IMR-90 (cell line): Measurements from ENCODE around the gene FUT2. TPM values are rescaled to one million over a fixed set of nuclear protein-coding genes. Genes with fewer than 3 reads are reported as not detected.

Experiments
- ATAC-seq: fragments of 200-7000 bp; cut with Tn5 transposase; 2 replicates; pipeline ENCODE4 v1.9.1; 2020; ENCODE audit warnings: low read depth, mild to moderate bottlenecking, moderate library complexity
- BruUV-seq: library from RNA; stranded (reverse); fragments of 400-500 nt; replicated peaks from 2 replicates; lab custom pipeline; 2021; lab: Mats Ljungman, UMichigan
- CTCF ChIA-PET: fragments of 300-600 bp; formaldehyde crosslinking; extraction: SDS; loops from one replicate; lab custom pipeline; 2021; ENCODE audit warnings: antibody characterized with exemption; lab: Yijun Ruan, JAX
- POLR2A ChIA-PET: fragments of 300-600 bp; sonication (Branson Sonifier 250); formaldehyde crosslinking; loops from one replicate; lab custom pipeline; 2022; ENCODE audit warnings: antibody characterized with exemption; ENCODE audit not compliant: unreplicated experiment; lab: Charles Lee
- DNase-seq: peaks from one replicate; pipeline ENCODE4 v3.0.0; 2013
- H2AFZ ChIP-seq: replicated peaks from 2 replicates; pipeline ENCODE3; 2013; ENCODE audit warnings: low read length, mild to moderate bottlenecking; ENCODE audit not compliant: poor library complexity
- H2AK5ac ChIP-seq: 2 replicates; pipeline ENCODE4 v1.6.1; 2013; ENCODE audit warnings: low read depth, low read length, inconsistent platforms
- H2AK9ac ChIP-seq: replicated peaks from 2 replicates; pipeline ENCODE3; 2013; ENCODE audit warnings: mild to moderate bottlenecking, low read depth, low read length, moderate library complexity; ENCODE audit not compliant: poor library complexity
- H2BK120ac ChIP-seq: 2 replicates; pipeline ENCODE4 v1.6.1; 2013; ENCODE audit warnings: low read depth, low read length, inconsistent platforms
- H2BK15ac ChIP-seq: 3 replicates; pipeline ENCODE4 v1.6.1; 2013; ENCODE audit warnings: low read depth, low read length, inconsistent platforms
- H2BK20ac ChIP-seq: 2 replicates; pipeline ENCODE4 v1.6.1; 2013; ENCODE audit warnings: low read depth, mild to moderate bottlenecking, inconsistent platforms, low read length, moderate library complexity
- H2BK5ac ChIP-seq: 2 replicates; pipeline ENCODE4 v1.6.1; 2013; ENCODE audit warnings: mild to moderate bottlenecking, low read depth, low read length, inconsistent platforms; ENCODE audit not compliant: poor library complexity, severe bottlenecking
- H3K14ac ChIP-seq: replicated peaks from 2 replicates; pipeline ENCODE4 v1.6.1; 2013; ENCODE audit warnings: low read depth, low read length, inconsistent platforms
- H3K18ac ChIP-seq: 2 replicates; pipeline ENCODE4 v1.6.1; 2013; ENCODE audit warnings: low read depth, low read length, control low read depth
- H3K23ac ChIP-seq: 2 replicates; pipeline ENCODE4 v1.6.1; 2013; ENCODE audit warnings: low read depth, low read length, inconsistent platforms
- H3K27ac ChIP-seq: 2 replicates; pipeline ENCODE4 v1.5.1; 2013; ENCODE audit warnings: mild to moderate bottlenecking, control low read depth, low read length; ENCODE audit not compliant: insufficient read depth
- H3K27me3 ChIP-seq: 2 replicates; pipeline ENCODE4 v1.6.1; 2013; ENCODE audit warnings: low read length; ENCODE audit not compliant: control insufficient read depth, insufficient read depth
- H3K36me3 ChIP-seq: 2 replicates; pipeline ENCODE4 v1.6.1; 2013; ENCODE audit warnings: low read length, mixed read lengths; ENCODE audit not compliant: control insufficient read depth, insufficient read depth
- H3K4ac ChIP-seq: 2 replicates; pipeline ENCODE4 v1.6.1; 2013; ENCODE audit warnings: low read depth, low read length, inconsistent platforms
- H3K4me1 ChIP-seq: 2 replicates; pipeline ENCODE4 v1.6.1; 2013; ENCODE audit warnings: low read length, mixed read lengths; ENCODE audit not compliant: control insufficient read depth, insufficient read depth
- H3K4me2 ChIP-seq: 2 replicates; pipeline ENCODE4 v1.6.1; 2013; ENCODE audit warnings: low read depth, mild to moderate bottlenecking, control low read depth, low read length, moderate library complexity
- H3K4me3 ChIP-seq: 2 replicates; pipeline ENCODE4 v1.5.1; 2013; ENCODE audit warnings: low read depth, mild to moderate bottlenecking, control low read depth, low read length, moderate library complexity; ENCODE audit not compliant: insufficient read depth
- H3K56ac ChIP-seq: 2 replicates; pipeline ENCODE4 v1.6.1; 2013; ENCODE audit warnings: low read length, inconsistent platforms; ENCODE audit not compliant: insufficient read depth; ENCODE audit errors: extremely low read depth
- H3K79me1 ChIP-seq, 2 experiments: 2 replicates each; pipeline ENCODE4 v1.6.1; 2013; ENCODE audit warnings: low read length in 2 of 2, inconsistent platforms in 1 of 2, low read depth in 1 of 2
- H3K9ac ChIP-seq: 2 replicates; pipeline ENCODE4 v1.6.1; 2013; ENCODE audit warnings: low read depth, low read length, control low read depth
- H3K9me1 ChIP-seq: 2 replicates; pipeline ENCODE4 v1.6.1; 2013; ENCODE audit warnings: low read length, inconsistent platforms; ENCODE audit not compliant: insufficient read depth
- H3K9me3 ChIP-seq: 2 replicates; pipeline ENCODE4 v1.6.1; 2013; ENCODE audit warnings: low read length; ENCODE audit not compliant: control insufficient read depth, insufficient read depth
- H4K20me1 ChIP-seq: 2 replicates; pipeline ENCODE4 v1.6.1; 2013; ENCODE audit warnings: low read length, inconsistent platforms; ENCODE audit not compliant: insufficient read depth
- H4K5ac ChIP-seq: 2 replicates; pipeline ENCODE4 v1.6.1; 2013; ENCODE audit warnings: mild to moderate bottlenecking, low read depth, low read length, control low read depth
- H4K8ac ChIP-seq, 2 experiments: 2 replicates each; pipeline ENCODE4 v1.6.1; 2013; ENCODE audit warnings: low read depth in 2 of 2, low read length in 2 of 2, control low read depth in 1 of 2, inconsistent platforms in 1 of 2
- H4K91ac ChIP-seq: 2 replicates; pipeline ENCODE4 v1.6.1; 2013; ENCODE audit warnings: low read depth, low read length, inconsistent platforms; ENCODE audit not compliant: insufficient read depth
- CEBPB ChIP-seq: IDR thresholded peaks from 2 replicates; pipeline ENCODE4 v1.6.1; 2012; ENCODE audit warnings: low read depth, low read length, improper control_type of control experiment
- FOS ChIP-seq: fragments of 150-350 bp; IDR thresholded peaks from 2 replicates; pipeline ENCODE4 v1.6.1; 2016; ENCODE audit warnings: low read depth, low read length
- MAFK ChIP-seq: IDR thresholded peaks from 2 replicates; pipeline ENCODE4 v1.6.1; 2012; ENCODE audit warnings: low read depth, low read length, improper control_type of control experiment
- MAZ ChIP-seq: IDR thresholded peaks from 2 replicates; pipeline ENCODE4 v1.6.1; 2012; ENCODE audit warnings: low read depth, mild to moderate bottlenecking, low read length, improper control_type of control experiment, moderate library complexity, borderline replicate concordance
- MXI1 ChIP-seq: IDR thresholded peaks from 2 replicates; pipeline ENCODE4 v1.6.1; 2012; ENCODE audit warnings: low read depth, mild to moderate bottlenecking, low read length, moderate library complexity, borderline replicate concordance
- NFE2L2 ChIP-seq: fragments of 150-350 bp; IDR thresholded peaks from 2 replicates; pipeline ENCODE4 v1.6.1; 2016; ENCODE audit warnings: low read depth, mild to moderate bottlenecking, low read length
- POLR2A ChIP-seq: IDR thresholded peaks from 2 replicates; pipeline ENCODE4 v1.6.1; 2012; ENCODE audit warnings: mild to moderate bottlenecking, low read depth, low read length
- WGBS, 2 experiments: methylation state at CpG; one replicate each; pipeline versions ENCODE4 v1.1.5 to v1.1.7; 2013; ENCODE audit warnings: missing lambda C conversion rate in 2 of 2; ENCODE audit not compliant: insufficient read length in 1 of 2; ENCODE audit errors: extremely low coverage in 2 of 2; 5-methylcytosine and 5-hydroxymethylcytosine counted together
- dilution Hi-C: fragments of 300-500 bp; cut with HindIII; formaldehyde crosslinking; loops from one replicate; pipeline ENCODE4 v1.14.3; 2018; ENCODE audit warnings: low sequenced_read_pairs; ENCODE audit not compliant: unreplicated experiment
- in situ Hi-C: fragments of 300-500 bp; cut with MboI; formaldehyde crosslinking; loops from 3 replicates; pipeline ENCODE4 v1.14.3; 2019; ENCODE audit warnings: low sequenced_read_pairs, inconsistent platforms, mixed read lengths
- intact Hi-C: fragments of 100-400 bp; cut with micrococcal nuclease; formaldehyde crosslinking; loops from 2 replicates; pipeline ENCODE4 v1.10.0; 2022
- polyA plus RNA-seq, 3 experiments: library from polyadenylated mRNA; depleted of rRNA; stranded (reverse); fragments of >200 nt; gene quantifications; 2 replicates each; pipeline ENCODE4 v1.2.3, GENCODE V29; 2012; ENCODE audit warnings: low replicate concordance in 1 of 3
- total RNA-seq: library from RNA; depleted of rRNA; stranded (reverse); fragments of >200 nt; gene quantifications from 2 replicates; pipeline ENCODE4 v1.2.3, GENCODE V29; 2012

The FUT2 gene
- total and polyA plus RNA-seq, 2 of the 4 experiments (the other 2 are of a cell fraction): not detected

DNA sequence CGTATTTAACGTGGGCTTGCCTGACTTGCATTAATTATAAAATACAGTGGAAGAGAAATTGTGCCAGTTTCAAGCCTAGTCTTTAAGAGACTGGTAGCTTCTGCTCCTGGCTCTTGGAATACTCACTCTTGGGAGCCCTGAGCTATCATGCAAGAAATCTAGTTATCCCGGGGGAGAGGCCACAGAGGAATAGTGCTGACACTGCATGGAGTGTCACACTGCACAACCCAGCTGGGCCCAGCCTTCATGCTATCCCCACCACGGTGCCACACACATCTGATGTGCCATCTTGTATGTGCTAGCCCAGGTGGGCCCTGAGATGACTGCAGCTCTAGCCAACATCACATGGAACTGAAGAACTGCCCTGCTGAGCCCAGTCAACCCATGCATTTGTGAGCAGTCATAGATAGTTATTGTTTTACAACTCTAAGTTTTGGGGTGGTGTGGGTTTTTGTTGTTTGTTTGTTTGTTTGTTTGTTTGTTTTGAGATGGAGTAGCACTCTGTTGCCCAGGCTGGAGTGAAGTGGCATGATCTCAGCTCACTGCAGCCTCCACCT lies 15.4 kb downstream of the FUT2 start:
- ChIA-PET POLR2A (no interaction called here), CTCF (no interaction called here)
- no TSS peak for BruUV-seq
- in situ Hi-C loops: no loop called here
- H2BK15ac ChIP-seq: no peak overlapping the region
- no peaks in the 10 kb centered on the region for H3K27me3 ChIP-seq
- no peak overlapping the region for H3K4me2 ChIP-seq
- H3K18ac ChIP-seq: no peak overlapping the region
- no peak for DNase-seq
- no peak overlapping the region for H3K9ac ChIP-seq
- no peak overlapping the region for H4K91ac ChIP-seq
- no peaks in the 10 kb centered on the region for H3K9me3 ChIP-seq
- no peak overlapping the region for H4K5ac ChIP-seq
- H3K4me1 ChIP-seq: peaks cover 9% of the 10 kb centered on the region
- no peak overlapping the region for H4K8ac ChIP-seq
- H4K20me1 ChIP-seq: no peaks in the 10 kb centered on the region
- peaks cover 6 to 23% of the 10 kb centered on the region in 2 experiments; a peak in 3 of 4 replicates for H3K79me1 ChIP-seq
- intact Hi-C loops: no loop called here
- no peak overlapping the region for H2AK9ac ChIP-seq
- H2AFZ ChIP-seq: no peak overlapping the region
- H3K14ac ChIP-seq: no peak overlapping the region
- H3K56ac ChIP-seq: no peak overlapping the region
- no CpG with 5 or more reads among the region's 4 CpGs for WGBS, 2 experiments
- H2BK5ac ChIP-seq: no peak overlapping the region
- no peak for TF ChIP-seq FOS
- TF ChIP-seq CEBPB: no peak
- TF ChIP-seq MAFK: peak; percentile 12; the same call in 1 of the 2 replicates
- TF ChIP-seq MAZ: no peak
- TF ChIP-seq MXI1: no peak
- TF ChIP-seq NFE2L2: no peak
- TF ChIP-seq POLR2A: no peak
- peaks cover 2% of the 10 kb centered on the region; the same call in 1 of the 2 replicates for H3K36me3 ChIP-seq
- dilution Hi-C loops: no loop called here
- no peak overlapping the region for H2BK120ac ChIP-seq
- no peaks in the 10 kb centered on the region for H3K9me1 ChIP-seq
- no peak overlapping the region for H3K23ac ChIP-seq
- no peak overlapping the region for H2BK20ac ChIP-seq
- H3K4ac ChIP-seq: no peak overlapping the region
- no peak overlapping the region; the same call in 1 of the 2 replicates for H2AK5ac ChIP-seq
- no peak overlapping the region for H3K27ac ChIP-seq
- H3K4me3 ChIP-seq: no peak overlapping the region
- ATAC-seq: no peak
